ENCODE data around the gene EPHA8. TPM values are rescaled to one million over a fixed set of nuclear protein-coding genes. Genes with fewer than 3 reads are reported as not detected.

Gene EPHA8
- total RNA-seq, 2 experiments from 2014 or later: not detected

GRCh38 chr1:22608361-22608760, 45.1 kb downstream of the EPHA8 start:
- H3K9me3 Mint-ChIP-seq: no peaks in the 10 kb centered on the region
- ChIA-PET CTCF (no interaction called here), POLR2A (no interaction called here)
- no peak overlapping the region for H3K4me3 Mint-ChIP-seq
- H3K4me1 Mint-ChIP-seq (ENCODE audit: low read depth): no peaks in the 10 kb centered on the region
- no peak overlapping the region for H3K27ac Mint-ChIP-seq
- no peaks in the 10 kb centered on the region for H3K36me3 Mint-ChIP-seq
- intact Hi-C loops (cut with micrococcal nuclease): no loop called here
- DNase-seq: no peak
- H3K27me3 Mint-ChIP-seq: peaks cover 27% of the 10 kb centered on the region

- no peaks in the 10 kb centered on the region for H3K9me3 Mint-ChIP-seq
- POLR2A ChIA-PET: no interaction called here
Measured at GRCh38 chr1:22609291-22609690, 46.0 kb downstream of the EPHA8 start.

GRCh38 chr1:22611530-22611947, 48.2 kb downstream of the EPHA8 start:
- no peaks in the 10 kb centered on the region for H3K9me3 Mint-ChIP-seq
- intact Hi-C loops (cut with micrococcal nuclease): no loop called here
- peak; percentile 36 for DNase-seq
- CTCF ChIA-PET: no interaction called here
- no peak overlapping the region for H3K4me3 Mint-ChIP-seq
- H3K27me3 Mint-ChIP-seq: peaks cover 28% of the 10 kb centered on the region
- H3K4me1 Mint-ChIP-seq (ENCODE audit: low read depth): no peaks in the 10 kb centered on the region
- H3K36me3 Mint-ChIP-seq: no peaks in the 10 kb centered on the region
- POLR2A ChIA-PET: no interaction called here
- no peak overlapping the region for H3K27ac Mint-ChIP-seq

More at GRCh38 chr1:22609291-22609690, 46.0 kb downstream of the EPHA8 start:
- no peak for DNase-seq
- CTCF ChIA-PET: no interaction called here
- no peaks in the 10 kb centered on the region for H3K4me1 Mint-ChIP-seq (ENCODE audit: low read depth)
- H3K4me3 Mint-ChIP-seq: no peak overlapping the region
- H3K27ac Mint-ChIP-seq: no peak overlapping the region
- intact Hi-C loops (cut with micrococcal nuclease): no loop called here
- no peaks in the 10 kb centered on the region for H3K36me3 Mint-ChIP-seq
- peaks cover 27% of the 10 kb centered on the region for H3K27me3 Mint-ChIP-seq

- no peak for DNase-seq
- H3K9me3 Mint-ChIP-seq: no peaks in the 10 kb centered on the region
- ChIA-PET POLR2A (no interaction called here), CTCF (no interaction called here)
- peaks cover 37% of the 10 kb centered on the region for H3K27me3 Mint-ChIP-seq
- H3K4me3 Mint-ChIP-seq: no peak overlapping the region
- intact Hi-C loops (cut with micrococcal nuclease): no loop called here
- H3K4me1 Mint-ChIP-seq (ENCODE audit: low read depth): no peaks in the 10 kb centered on the region
- H3K27ac Mint-ChIP-seq: no peak overlapping the region
- H3K36me3 Mint-ChIP-seq: no peaks in the 10 kb centered on the region
Measured at GRCh38 chr1:22612671-22613571, 49.6 kb downstream of the EPHA8 start.

GRCh38 chr1:22613572-22613918, 50.3 kb downstream of the EPHA8 start:
- Mint-ChIP-seq H3K4me1 (ENCODE audit: low read depth) (no peaks in the 10 kb centered on the region), H3K27ac (no peak overlapping the region), H3K27me3 (peaks cover 37% of the 10 kb centered on the region), H3K9me3 (no peaks in the 10 kb centered on the region), H3K4me3 (no peak overlapping the region), H3K36me3 (no peaks in the 10 kb centered on the region)
- no peak for DNase-seq
- intact Hi-C loops (cut with micrococcal nuclease): no loop called here
- ChIA-PET CTCF (no interaction called here), POLR2A (no interaction called here)

GRCh38 chr1:22613951-22614350, 50.7 kb downstream of the EPHA8 start:
- Mint-ChIP-seq H3K27ac (no peak overlapping the region), H3K36me3 (no peaks in the 10 kb centered on the region), H3K4me1 (ENCODE audit: low read depth) (no peaks in the 10 kb centered on the region), H3K27me3 (peaks cover 37% of the 10 kb centered on the region), H3K4me3 (no peak overlapping the region), H3K9me3 (no peaks in the 10 kb centered on the region)
- DNase-seq: no peak
- intact Hi-C loops (cut with micrococcal nuclease): no loop called here
- ChIA-PET CTCF (no interaction called here), POLR2A (no interaction called here)

GRCh38 chr1:22615886-22616285, 52.6 kb downstream of the EPHA8 start:
- no peak for DNase-seq
- Mint-ChIP-seq H3K4me1 (ENCODE audit: low read depth) (no peaks in the 10 kb centered on the region), H3K9me3 (no peaks in the 10 kb centered on the region), H3K27ac (no peak overlapping the region), H3K27me3 (peaks cover 39% of the 10 kb centered on the region), H3K36me3 (no peaks in the 10 kb centered on the region), H3K4me3 (no peak overlapping the region)
- intact Hi-C loops (cut with micrococcal nuclease): no loop called here
- ChIA-PET POLR2A (no interaction called here), CTCF (interaction anchor here (0.7 kb wide), 1 partner anchor 26 kb away, joined by 3 read pairs; no protein-coding TSS in a partner anchor)

- Mint-ChIP-seq H3K4me1 (ENCODE audit: low read depth) (no peaks in the 10 kb centered on the region), H3K9me3 (no peaks in the 10 kb centered on the region), H3K36me3 (no peaks in the 10 kb centered on the region), H3K4me3 (no peak overlapping the region), H3K27ac (no peak overlapping the region), H3K27me3 (peaks cover 36% of the 10 kb centered on the region)
- ChIA-PET POLR2A (no interaction called here), CTCF (interaction anchor here (0.7 kb wide), 1 partner anchor 26 kb away, joined by 3 read pairs; no protein-coding TSS in a partner anchor)
- no peak for DNase-seq
- intact Hi-C loops (cut with micrococcal nuclease): no loop called here
Measured at GRCh38 chr1:22616571-22616970, 53.3 kb downstream of the EPHA8 start.

GRCh38 chr1:22618056-22618455, 54.8 kb downstream of the EPHA8 start:
- Mint-ChIP-seq H3K36me3 (no peaks in the 10 kb centered on the region), H3K27me3 (peaks cover 31% of the 10 kb centered on the region), H3K4me1 (ENCODE audit: low read depth) (no peaks in the 10 kb centered on the region), H3K27ac (no peak overlapping the region), H3K9me3 (no peaks in the 10 kb centered on the region), H3K4me3 (no peak overlapping the region)
- CTCF ChIA-PET: no interaction called here
- POLR2A ChIA-PET: no interaction called here
- intact Hi-C loops (cut with micrococcal nuclease): no loop called here
- no peak for DNase-seq

- intact Hi-C loops (cut with micrococcal nuclease): no loop called here
- ChIA-PET POLR2A (no interaction called here), CTCF (no interaction called here)
- Mint-ChIP-seq H3K4me3 (no peak overlapping the region), H3K9me3 (no peaks in the 10 kb centered on the region), H3K36me3 (no peaks in the 10 kb centered on the region), H3K4me1 (ENCODE audit: low read depth) (no peaks in the 10 kb centered on the region), H3K27ac (no peak overlapping the region), H3K27me3 (peaks cover 27% of the 10 kb centered on the region)
- DNase-seq: no peak
Measured at GRCh38 chr1:22619252-22619651, 56.0 kb downstream of the EPHA8 start.

- H3K4me3 Mint-ChIP-seq: no peak overlapping the region
- peaks cover 25% of the 10 kb centered on the region for H3K27me3 Mint-ChIP-seq
- no peaks in the 10 kb centered on the region for H3K36me3 Mint-ChIP-seq
- no peak overlapping the region for H3K27ac Mint-ChIP-seq
- no peaks in the 10 kb centered on the region for H3K4me1 Mint-ChIP-seq (ENCODE audit: low read depth)
- ChIA-PET POLR2A (no interaction called here), CTCF (no interaction called here)
- no peak for DNase-seq
- intact Hi-C loops (cut with micrococcal nuclease): no loop called here
- H3K9me3 Mint-ChIP-seq: no peaks in the 10 kb centered on the region
Measured at GRCh38 chr1:22619798-22620197, 56.5 kb downstream of the EPHA8 start.

GRCh38 chr1:22621761-22622160, 58.5 kb downstream of the EPHA8 start:
- ChIA-PET POLR2A (no interaction called here), CTCF (no interaction called here)
- Mint-ChIP-seq H3K4me3 (no peak overlapping the region), H3K27me3 (peaks cover 30% of the 10 kb centered on the region), H3K4me1 (ENCODE audit: low read depth) (no peaks in the 10 kb centered on the region), H3K9me3 (no peaks in the 10 kb centered on the region), H3K27ac (no peak overlapping the region), H3K36me3 (no peaks in the 10 kb centered on the region)
- intact Hi-C loops (cut with micrococcal nuclease): no loop called here
- no peak for DNase-seq

- Mint-ChIP-seq H3K27me3 (peaks cover 17% of the 10 kb centered on the region), H3K9me3 (no peaks in the 10 kb centered on the region), H3K36me3 (no peaks in the 10 kb centered on the region), H3K4me3 (no peak overlapping the region), H3K4me1 (ENCODE audit: low read depth) (no peaks in the 10 kb centered on the region), H3K27ac (no peak overlapping the region)
- no peak for DNase-seq
- ChIA-PET CTCF (no interaction called here), POLR2A (no interaction called here)
- intact Hi-C loops (cut with micrococcal nuclease): no loop called here
Measured at GRCh38 chr1:22625262-22625925, 62.1 kb downstream of the EPHA8 start.

All from activated CD4-positive, alpha-beta memory T cell treated with anti-CD3 and anti-CD28 coated beads for 36 hours (primary cell).